Prostate gland (tissue), 2 donors: ENCODE measurements around the gene TTLL6. TPM values are rescaled to one million over a fixed set of nuclear protein-coding genes. Genes with fewer than 3 reads are reported as not detected.
A peak's percentile ranks its signal among the peaks of the same experiment; 100 is the strongest.
"Not testable (repeated sequence)": the region's sequence is repeated elsewhere in the genome, so short reads cannot be mapped to it uniquely, and the experiment has no call there.

ENCODE experiments used
- DNase-seq: peaks from one replicate; pipeline ENCODE4 v3.0.0-alpha.2; 2019; ENCODE audit warnings: low spot score
- H3K27ac ChIP-seq, 2 donors: fragments of 200-600 bp; sonication (generic); 2 replicates each; pipeline ENCODE4 v1.5.1; 2017 to 2019
- H3K27me3 ChIP-seq: fragments of 200-600 bp; sonication (generic); replicated peaks from 2 replicates; pipeline ENCODE4 v1.5.1; 2019; ENCODE audit not compliant: insufficient read depth
- H3K36me3 ChIP-seq, 2 donors: fragments of 200-600 bp; sonication (generic); 1 replicate in 1 of 2; 2 replicates in 1 of 2; pipeline versions ENCODE4 v1.5.1 to v1.8.1; 2017 to 2019
- H3K4me1 ChIP-seq: fragments of 200-600 bp; sonication (generic); replicated peaks from 2 replicates; pipeline ENCODE4 v1.5.1; 2019
- H3K4me3 ChIP-seq, 2 donors: fragments of 200-600 bp; sonication (generic); 2 replicates each; pipeline ENCODE4 v1.5.1; 2017 to 2019
- H3K9me3 ChIP-seq: fragments of 200-600 bp; sonication (generic); 2 replicates; pipeline ENCODE4 v1.5.1; 2017
- POLR2A ChIP-seq: fragments of 450-650 bp; IDR thresholded peaks from one replicate; pipeline ENCODE4 v1.6.1; 2016; ENCODE audit warnings: antibody characterized with exemption, mild to moderate bottlenecking
- POLR2AphosphoS5 ChIP-seq: sonication (generic); formaldehyde crosslinking; IDR thresholded peaks from one replicate; pipeline ENCODE4 v1.6.1; 2017; ENCODE audit warnings: antibody characterized with exemption
- WGBS: methylation state at CpG from one replicate; pipeline ENCODE4 v1.1.5; 2018; 5-methylcytosine and 5-hydroxymethylcytosine counted together
- intact Hi-C: fragments of 100-400 bp; cut with DNase I; formaldehyde crosslinking; loops from one replicate; pipeline ENCODE4 v1.14.2; 2022
- total RNA-seq, 2 donors: library from RNA; depleted of rRNA; stranded (reverse); fragments of >200 nt; gene quantifications; one replicate each; pipeline ENCODE4 v1.1.0, GENCODE V29; 2016
- TF ChIP-seq, protein P1 (sequence below), 4 experiments: fragments of 200-600 bp in 2 of 4; fragments of 450-650 bp in 2 of 4; sonication (generic) in 2 of 4; IDR thresholded peaks; 1 replicate in 3 of 4; 2 replicates in 1 of 4; pipeline ENCODE4 v1.5.1; 2016 to 2019; ENCODE audit warnings: antibody characterized with exemption in 4 of 4, mild to moderate bottlenecking in 2 of 4, moderate library complexity in 2 of 4

TTLL6 gene
- total RNA-seq, 2 donors from 2014 or later, result 0.23 to 4.0 TPM

DNA sequence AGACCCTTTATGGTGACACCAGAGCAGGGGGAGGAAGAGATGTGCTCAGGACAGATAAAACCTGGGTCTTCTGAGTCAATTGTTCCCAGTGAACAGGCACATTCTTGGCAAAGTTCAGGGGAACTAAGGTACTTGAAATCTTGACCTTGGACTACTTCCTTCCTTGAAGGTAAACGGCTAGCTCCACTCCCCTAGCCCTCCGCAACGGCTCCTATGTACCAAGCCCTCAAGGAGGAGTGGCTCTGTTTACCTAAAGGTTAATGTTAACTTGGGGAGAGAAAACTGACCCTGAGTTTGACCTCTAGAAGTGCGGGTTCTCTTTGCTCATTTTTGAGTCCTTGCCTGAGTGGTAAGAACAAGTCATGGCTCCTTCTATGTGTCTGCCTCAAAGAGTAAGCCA is 7.8 kb downstream of the TTLL6 start:
- WGBS, result 56% methylated on average over 4 of the region's 4 CpGs
- no peak for DNase-seq
- intact Hi-C loops, result no loop called here

DNA sequence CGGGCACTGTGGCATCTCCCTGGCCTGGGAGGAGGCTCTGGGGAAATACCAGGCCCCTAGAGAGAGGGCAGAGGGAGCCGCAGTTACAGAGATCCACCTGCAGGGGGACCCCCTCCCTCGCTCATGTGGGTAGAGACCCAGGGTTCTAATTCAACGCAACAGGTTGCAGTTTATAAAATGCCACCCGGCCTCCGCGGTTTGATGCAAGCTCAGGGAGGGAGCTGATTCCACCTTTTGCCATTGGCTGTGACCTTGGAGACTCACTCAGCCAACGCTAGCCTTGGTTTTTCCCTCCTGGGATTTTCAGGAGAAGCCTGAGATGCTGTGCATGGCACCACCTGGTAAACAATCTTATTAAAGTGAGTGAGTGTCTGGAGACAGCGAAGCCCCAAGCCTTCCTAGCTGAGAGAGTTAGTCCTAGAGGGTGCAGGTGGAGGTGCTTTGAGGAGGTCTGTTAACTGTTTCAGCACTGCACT is 12.1 kb downstream of the TTLL6 start:
- no peak overlapping the region for H3K4me3 ChIP-seq
- H3K27ac ChIP-seq, result no peak overlapping the region
- TF ChIP-seq, protein P1, sequence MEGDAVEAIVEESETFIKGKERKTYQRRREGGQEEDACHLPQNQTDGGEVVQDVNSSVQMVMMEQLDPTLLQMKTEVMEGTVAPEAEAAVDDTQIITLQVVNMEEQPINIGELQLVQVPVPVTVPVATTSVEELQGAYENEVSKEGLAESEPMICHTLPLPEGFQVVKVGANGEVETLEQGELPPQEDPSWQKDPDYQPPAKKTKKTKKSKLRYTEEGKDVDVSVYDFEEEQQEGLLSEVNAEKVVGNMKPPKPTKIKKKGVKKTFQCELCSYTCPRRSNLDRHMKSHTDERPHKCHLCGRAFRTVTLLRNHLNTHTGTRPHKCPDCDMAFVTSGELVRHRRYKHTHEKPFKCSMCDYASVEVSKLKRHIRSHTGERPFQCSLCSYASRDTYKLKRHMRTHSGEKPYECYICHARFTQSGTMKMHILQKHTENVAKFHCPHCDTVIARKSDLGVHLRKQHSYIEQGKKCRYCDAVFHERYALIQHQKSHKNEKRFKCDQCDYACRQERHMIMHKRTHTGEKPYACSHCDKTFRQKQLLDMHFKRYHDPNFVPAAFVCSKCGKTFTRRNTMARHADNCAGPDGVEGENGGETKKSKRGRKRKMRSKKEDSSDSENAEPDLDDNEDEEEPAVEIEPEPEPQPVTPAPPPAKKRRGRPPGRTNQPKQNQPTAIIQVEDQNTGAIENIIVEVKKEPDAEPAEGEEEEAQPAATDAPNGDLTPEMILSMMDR (IDR thresholded peaks at IDR 0.05), result peak; percentile 83 to 86 (median 84)
- no peak for TF ChIP-seq POLR2AphosphoS5
- H3K4me1 ChIP-seq, result no peaks in the 10 kb centered on the region
- intact Hi-C loops, result loop anchor here (1.0 kb wide), 1 partner anchor 74 kb away; no protein-coding TSS in a partner anchor
- no peaks in the 10 kb centered on the region for H3K9me3 ChIP-seq
- DNase-seq, result peak; percentile 27
- WGBS, result 3% methylated on average over 9 of the region's 9 CpGs
- no peaks in the 10 kb centered on the region for H3K27me3 ChIP-seq
- H3K36me3 ChIP-seq, result no peaks in the 10 kb centered on the region

More for the DNA sequence above, 7.8 kb downstream of the TTLL6 start:
- Histone ChIP-seq H3K4me3 (no peak overlapping the region), H3K27me3 (no peaks in the 10 kb centered on the region), H3K36me3 (no peaks in the 10 kb centered on the region), H3K4me1 (no peaks in the 10 kb centered on the region), H3K27ac (no peak overlapping the region), H3K9me3 (no peaks in the 10 kb centered on the region)
- TF ChIP-seq POLR2AphosphoS5 (no peak), POLR2A (no peak)
- TF ChIP-seq, protein P1 (IDR thresholded peaks at IDR 0.05), result no peak

DNA sequence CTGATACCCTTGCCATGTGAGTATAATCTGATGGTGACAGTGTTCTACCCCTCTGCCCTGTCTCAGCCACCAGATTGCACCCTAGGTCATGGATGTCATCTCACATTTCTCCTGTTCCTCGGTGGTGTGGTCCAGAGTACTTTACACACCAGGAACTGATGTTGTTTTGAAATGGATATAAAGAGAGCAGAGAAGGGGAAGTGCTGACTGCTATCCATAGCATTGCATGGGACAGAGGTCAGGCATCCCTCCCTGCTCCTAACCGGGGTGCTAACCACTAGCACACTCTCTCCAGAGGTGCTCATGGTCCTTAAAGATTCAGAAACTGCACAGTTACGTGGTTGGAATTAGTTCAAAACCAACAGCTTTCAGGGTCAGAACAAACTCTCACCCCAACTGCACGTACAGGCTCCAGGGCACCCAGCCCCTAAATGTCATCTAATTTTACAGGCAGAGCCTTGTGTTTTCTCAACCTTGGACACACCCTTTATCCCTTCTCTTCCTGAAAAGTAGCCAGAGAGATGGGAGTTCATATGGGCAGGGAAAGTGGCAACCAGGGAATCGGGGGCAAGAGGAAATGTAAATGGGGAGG is 16.3 kb downstream of the TTLL6 start:
- 51% methylated on average over 5 of the region's 5 CpGs for WGBS
- no peak for DNase-seq
- no peak overlapping the region for H3K4me3 ChIP-seq
- H3K4me1 ChIP-seq, result no peaks in the 10 kb centered on the region
- no peaks in the 10 kb centered on the region for H3K27me3 ChIP-seq
- H3K27ac ChIP-seq, result no peak overlapping the region
- H3K9me3 ChIP-seq, result no peaks in the 10 kb centered on the region
- H3K36me3 ChIP-seq, result no peaks in the 10 kb centered on the region
- no peak for TF ChIP-seq POLR2AphosphoS5
- TF ChIP-seq, protein P1 (IDR thresholded peaks at IDR 0.05), result no peak
- no peak for TF ChIP-seq POLR2A
- intact Hi-C loops, result no loop called here

DNA sequence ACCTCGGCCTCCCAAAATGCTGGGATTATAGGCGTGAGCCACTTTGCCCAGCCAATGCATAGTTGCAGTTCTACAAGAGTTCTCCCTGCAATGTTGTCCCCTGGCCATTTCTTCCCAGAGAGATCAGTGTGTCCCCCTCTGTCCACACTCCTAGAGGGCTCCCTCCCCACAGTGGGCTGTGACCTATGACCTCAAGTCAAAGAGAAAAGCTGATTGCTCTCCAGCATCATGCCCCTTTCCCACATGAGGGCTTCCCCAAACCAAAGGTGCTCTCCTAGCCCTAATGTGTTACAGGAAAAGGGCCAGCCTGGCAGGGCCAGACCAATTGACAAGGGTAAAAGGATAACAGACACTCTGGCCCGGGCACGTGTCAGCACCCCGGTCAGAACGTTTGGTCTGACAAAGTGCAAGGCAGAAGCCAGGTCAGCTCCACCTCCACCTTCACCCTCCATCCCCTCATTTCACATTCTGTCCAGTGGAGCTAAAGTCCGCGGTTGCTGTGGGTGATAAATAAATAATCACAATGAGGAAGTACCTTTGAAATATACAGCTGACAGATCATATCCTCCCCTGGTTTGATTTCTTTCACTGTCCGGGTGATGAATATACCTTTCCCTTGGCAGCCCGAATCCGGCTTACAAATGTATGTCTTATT is 17.8 kb downstream of the TTLL6 start:
- Histone ChIP-seq H3K36me3 (no peaks in the 10 kb centered on the region), H3K27me3 (no peaks in the 10 kb centered on the region), H3K9me3 (no peaks in the 10 kb centered on the region), H3K27ac (no peak overlapping the region), H3K4me1 (no peaks in the 10 kb centered on the region), H3K4me3 (no peak overlapping the region)
- intact Hi-C loops, result no loop called here
- DNase-seq, result no peak
- TF ChIP-seq POLR2AphosphoS5, result no peak
- TF ChIP-seq POLR2A, result no peak
- TF ChIP-seq, protein P1 (IDR thresholded peaks at IDR 0.05), result no peak
- 80% methylated on average over 11 of the region's 11 CpGs for WGBS

DNA sequence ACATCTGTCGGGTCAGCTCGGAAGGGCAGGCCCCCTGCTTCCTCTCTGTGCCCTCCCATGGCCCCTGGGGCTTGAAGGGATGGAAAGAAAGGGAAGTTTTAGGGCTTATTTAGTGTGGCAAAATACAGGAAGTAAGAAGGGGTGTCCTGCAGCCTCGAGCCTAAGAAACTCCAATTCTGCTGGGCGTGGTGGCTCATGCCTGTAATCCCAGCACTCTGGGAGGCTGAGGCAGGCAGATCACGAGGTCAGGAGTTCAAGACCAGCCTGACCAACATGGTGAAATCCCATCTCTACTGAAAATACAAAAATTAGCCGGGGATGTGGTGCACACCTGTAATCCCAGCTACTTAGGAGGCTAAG is 20.9 kb downstream of the TTLL6 start:
- 63% methylated on average over 6 of the region's 6 CpGs for WGBS
- intact Hi-C loops, result not testable (repeated sequence)

More for the DNA sequence above, 20.9 kb downstream of the TTLL6 start:
- H3K27me3 ChIP-seq, H3K4me3 ChIP-seq, H3K9me3 ChIP-seq, H3K27ac ChIP-seq, H3K4me1 ChIP-seq, H3K36me3 ChIP-seq, DNase-seq: not testable (repeated sequence)
